AG10803 (cell line): Measurements from ENCODE around the gene NXF1.
A peak's percentile ranks its signal among the peaks of the same experiment; 100 is the strongest.

Experiments
- DNase-seq: peaks from one replicate; pipeline ENCODE4 v3.0.0; 2010; ENCODE audit warnings: low read depth
- H3K4me3 ChIP-seq: 2 replicates; pipeline ENCODE4 v1.5.1; 2011; ENCODE audit warnings: mild to moderate bottlenecking, low read length, control low read depth
- TF ChIP-seq, protein P1 (sequence below): conservative IDR thresholded peaks from 2 replicates; pipeline ENCODE4 v1.5.1; 2011; ENCODE audit warnings: mild to moderate bottlenecking, low read length, control low read depth, inconsistent platforms

The NXF1 gene

DNA sequence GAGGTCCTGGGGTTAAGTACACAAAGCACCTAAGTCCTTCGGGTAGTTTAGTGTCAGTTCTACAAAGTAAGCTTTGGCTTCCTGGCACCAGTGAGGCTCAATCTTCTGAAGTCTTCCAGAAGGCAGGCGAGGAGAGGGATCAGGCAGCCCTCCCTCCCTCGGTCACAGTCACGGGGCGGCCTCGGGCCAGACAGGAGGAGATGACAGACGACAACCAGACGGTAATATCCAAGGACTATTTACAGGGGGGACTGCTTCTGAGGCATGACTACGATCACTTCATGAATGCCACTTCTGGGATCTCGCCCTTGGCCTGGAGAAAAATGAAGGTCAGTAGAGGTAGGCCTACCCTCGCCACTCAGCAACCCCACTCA, 13.1 kb downstream of the NXF1 start:
- TF ChIP-seq, protein P1, sequence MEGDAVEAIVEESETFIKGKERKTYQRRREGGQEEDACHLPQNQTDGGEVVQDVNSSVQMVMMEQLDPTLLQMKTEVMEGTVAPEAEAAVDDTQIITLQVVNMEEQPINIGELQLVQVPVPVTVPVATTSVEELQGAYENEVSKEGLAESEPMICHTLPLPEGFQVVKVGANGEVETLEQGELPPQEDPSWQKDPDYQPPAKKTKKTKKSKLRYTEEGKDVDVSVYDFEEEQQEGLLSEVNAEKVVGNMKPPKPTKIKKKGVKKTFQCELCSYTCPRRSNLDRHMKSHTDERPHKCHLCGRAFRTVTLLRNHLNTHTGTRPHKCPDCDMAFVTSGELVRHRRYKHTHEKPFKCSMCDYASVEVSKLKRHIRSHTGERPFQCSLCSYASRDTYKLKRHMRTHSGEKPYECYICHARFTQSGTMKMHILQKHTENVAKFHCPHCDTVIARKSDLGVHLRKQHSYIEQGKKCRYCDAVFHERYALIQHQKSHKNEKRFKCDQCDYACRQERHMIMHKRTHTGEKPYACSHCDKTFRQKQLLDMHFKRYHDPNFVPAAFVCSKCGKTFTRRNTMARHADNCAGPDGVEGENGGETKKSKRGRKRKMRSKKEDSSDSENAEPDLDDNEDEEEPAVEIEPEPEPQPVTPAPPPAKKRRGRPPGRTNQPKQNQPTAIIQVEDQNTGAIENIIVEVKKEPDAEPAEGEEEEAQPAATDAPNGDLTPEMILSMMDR = no peak
- no peak for DNase-seq
- H3K4me3 ChIP-seq = peak overlapping the region; percentile 31

DNA sequence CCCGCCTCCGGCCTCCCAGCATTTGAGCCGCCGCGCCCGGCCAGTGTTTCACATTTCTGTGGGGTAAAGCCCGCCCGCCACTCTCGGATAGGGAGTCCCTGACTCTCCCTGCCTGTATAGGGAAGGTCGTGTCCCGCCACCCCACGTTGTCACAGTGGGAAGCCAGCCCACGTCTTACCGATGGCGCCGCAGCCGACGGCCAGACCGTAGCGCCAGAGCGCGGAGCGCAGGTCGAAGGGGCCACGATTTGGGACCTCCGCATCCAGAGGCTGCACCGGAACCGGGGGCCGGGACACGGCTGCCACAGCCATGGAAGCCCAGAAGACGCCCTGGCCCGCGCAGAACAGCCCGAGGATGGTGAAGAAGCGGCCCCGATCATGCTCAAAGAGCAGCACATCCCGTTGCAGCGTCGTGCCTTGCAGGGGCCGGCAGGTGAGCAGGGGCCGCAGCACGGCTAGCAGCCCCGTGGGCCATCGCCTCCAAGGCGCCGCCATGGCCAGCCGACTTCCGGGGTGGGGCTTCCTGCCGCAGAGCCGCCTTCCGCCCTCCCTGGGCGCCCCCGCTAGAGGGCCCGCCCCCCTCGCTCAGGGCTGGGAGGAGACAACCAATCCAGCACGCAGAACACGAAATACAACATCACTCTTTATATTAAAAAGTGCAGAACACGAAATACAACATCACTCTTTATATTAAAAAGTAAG, 13.6 kb downstream of the NXF1 start, which contains the start of gene TMEM223:
Gene TMEM223 (minus strand): TSS at position 506 of the 701 bp plus-strand sequence. CDS start 12 bp downstream, at position 494.
- peak within 1 kb of the TSS; percentile 87 for H3K4me3 ChIP-seq
- peak; percentile 70 for DNase-seq
- TF ChIP-seq, protein P1 = no peak

DNA sequence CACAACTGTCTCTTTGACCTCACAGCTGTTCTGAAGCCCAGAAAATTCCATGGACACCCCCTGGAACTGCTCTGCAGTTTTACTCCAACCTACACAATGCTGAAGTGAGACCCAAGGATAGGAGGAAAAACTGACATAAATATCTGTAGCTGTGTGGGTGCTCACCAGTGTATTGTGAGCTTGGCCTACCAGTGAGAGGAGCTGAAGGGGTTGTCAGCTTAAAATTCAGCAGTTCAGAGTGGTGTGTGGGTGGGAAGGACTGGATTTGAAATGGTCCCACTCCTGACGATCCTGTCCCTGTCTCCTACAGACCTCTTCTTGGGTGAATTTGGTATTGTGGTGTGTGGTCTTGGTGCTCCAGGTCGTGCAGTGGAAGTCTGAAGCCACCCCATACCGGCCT, 15.7 kb downstream of the NXF1 start:
- H3K4me3 ChIP-seq = no peak overlapping the region
- TF ChIP-seq, protein P1 = no peak

DNA sequence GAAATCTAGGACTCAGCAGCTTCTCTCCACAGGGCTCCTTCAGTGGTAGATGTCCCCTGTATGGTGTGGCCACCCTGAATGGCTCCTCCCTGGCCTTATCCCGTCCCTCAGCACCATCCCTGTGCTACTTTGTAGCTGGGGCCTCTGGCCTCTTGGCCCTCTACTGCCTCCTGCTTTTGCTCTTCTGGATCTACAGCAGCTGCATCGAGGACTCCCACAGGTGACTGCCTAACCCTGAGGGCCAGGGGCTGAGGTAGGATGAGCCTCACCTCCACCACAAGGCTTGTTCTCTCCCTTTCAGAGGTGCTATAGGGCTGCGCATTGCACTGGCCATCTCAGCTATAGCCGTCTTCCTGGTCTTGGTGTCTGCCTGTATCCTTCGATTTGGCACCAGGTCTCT, 16.2 kb downstream of the NXF1 start:
- peak overlapping the region; percentile 8 for H3K4me3 ChIP-seq
- no peak for DNase-seq
- TF ChIP-seq, protein P1 = no peak

More for the DNA sequence above, 15.7 kb downstream of the NXF1 start:
- DNase-seq = no peak

GRCh38 chr11:62787005-62787759, 18.1 kb downstream of the NXF1 start, which contains the start of gene TMEM179B:
Gene TMEM179B, plus strand, starts transcription at chr11:62787402. Its CDS starts 30 bp downstream, at chr11:62787432.
- DNase-seq = peak; percentile 96
- TF ChIP-seq, protein P1 = peak; percentile 59

DNA sequence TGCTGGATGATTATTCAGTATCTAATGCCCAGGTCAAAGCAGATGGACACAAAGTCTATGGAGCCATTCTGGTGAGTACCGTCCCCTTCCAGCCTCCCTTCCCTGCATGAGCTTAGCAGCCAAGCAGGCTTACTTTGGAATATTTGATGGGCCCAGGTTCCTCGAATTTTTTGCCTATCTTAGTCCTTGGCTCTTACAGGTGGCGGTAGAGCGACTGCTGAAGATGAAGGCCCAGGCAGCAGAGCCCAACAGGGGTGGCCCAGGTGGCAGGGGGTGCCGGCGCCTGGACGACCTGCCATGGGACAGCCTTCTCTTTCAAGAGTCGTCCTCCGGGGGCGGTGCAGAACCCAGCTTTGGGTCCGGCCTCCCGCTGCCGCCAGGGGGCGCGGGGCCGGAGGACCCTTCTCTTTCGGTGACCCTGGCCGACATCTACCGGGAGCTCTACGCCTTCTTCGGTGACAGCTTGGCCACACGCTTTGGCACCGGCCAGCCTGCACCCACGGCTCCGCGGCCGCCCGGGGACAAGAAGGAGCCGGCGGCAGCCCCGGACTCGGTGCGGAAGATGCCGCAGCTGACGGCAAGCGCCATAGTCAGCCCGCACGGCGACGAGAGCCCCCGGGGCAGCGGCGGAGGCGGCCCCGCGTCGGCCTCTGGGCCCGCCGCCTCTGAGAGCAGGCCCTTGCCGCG, 18.8 kb downstream of the NXF1 start:
- peak overlapping the region; percentile 80 for H3K4me3 ChIP-seq
- DNase-seq = peak; percentile 77
- TF ChIP-seq, protein P1 = peak; percentile 91

More at GRCh38 chr11:62787005-62787759, 18.1 kb downstream of the NXF1 start, which contains the start of gene TMEM179B:
- H3K4me3 ChIP-seq = peak within 1 kb of the TSS; percentile 80
